ENCODE measurements around the gene LIN7C.

Gene LIN7C

GRCh38 chr11:27447288-27448183 lies 59.0 kb downstream of the LIN7C start:
- TF ChIP-seq CTCF (IDR thresholded peaks at IDR 0.05; ENCODE audit: extremely low read depth, missing control alignments), result no peak
- DNase-seq (ENCODE audit: low spot score), result no peak

GRCh38 chr11:27445625-27446024 lies 60.9 kb downstream of the LIN7C start:
- TF ChIP-seq CTCF (IDR thresholded peaks at IDR 0.05; ENCODE audit: extremely low read depth, missing control alignments), result no peak
- DNase-seq (ENCODE audit: low spot score), result no peak

GRCh38 chr11:27444801-27445215 lies 61.8 kb downstream of the LIN7C start:
- no peak for TF ChIP-seq CTCF (IDR thresholded peaks at IDR 0.05; ENCODE audit: extremely low read depth, missing control alignments)

More at GRCh38 chr11:27444801-27445215, 61.8 kb downstream of the LIN7C start:
- DNase-seq (ENCODE audit: low spot score), result no peak

Data from GM20000 (cell line).